ENCODE measurements around the gene SFRP4.

SFRP4 gene

DNA sequence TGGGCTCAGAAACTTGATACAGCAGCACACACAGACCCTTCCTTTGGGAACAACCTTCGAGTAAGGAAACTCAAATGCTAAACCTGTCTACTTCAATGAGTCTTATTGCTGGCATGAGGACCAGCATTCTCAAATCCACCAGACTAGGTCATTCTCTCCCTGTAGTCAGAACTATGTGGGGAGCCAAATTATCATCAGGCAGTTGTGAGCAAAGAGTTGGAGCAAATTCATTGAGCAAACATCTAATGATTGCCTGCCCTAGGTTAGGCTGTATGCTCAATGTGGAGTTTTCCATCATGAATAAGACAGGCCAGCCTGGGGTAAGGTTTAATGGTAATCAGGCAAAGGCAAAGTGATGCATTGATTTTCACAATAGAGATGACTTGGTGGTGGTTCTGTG, 7.4 kb upstream of the SFRP4 start:
- Histone ChIP-seq H3K36me3 (ENCODE audit: insufficient read depth, low read length) (no peaks in the 10 kb centered on the region), H3K27me3 (ENCODE audit: insufficient read depth, low read length) (peaks cover 26% of the 10 kb centered on the region), H3K9me3 (ENCODE audit: insufficient read depth, low read depth, low read length) (peaks cover 6% of the 10 kb centered on the region; the same call in 1 of the 2 replicates), H3K27ac (ENCODE audit: low read depth, low read length) (no peak overlapping the region), H3K9ac (ENCODE audit: low read depth, low read length) (no peak overlapping the region), H3K4me3 (ENCODE audit: low read length) (no peak overlapping the region), H3K4me1 (ENCODE audit: insufficient read depth, low read length) (peaks cover 8% of the 10 kb centered on the region)
- WGBS = 92% methylated on average over 1 of the region's 1 CpG

- Histone ChIP-seq H3K4me1 (ENCODE audit: insufficient read depth, low read length) (peaks cover 8% of the 10 kb centered on the region), H3K4me3 (ENCODE audit: low read length) (peak overlapping the region; percentile 69; the same call in 1 of the 2 replicates), H3K9me3 (ENCODE audit: insufficient read depth, low read depth, low read length) (peaks cover 6% of the 10 kb centered on the region; the same call in 1 of the 2 replicates), H3K27ac (ENCODE audit: low read depth, low read length) (no peak overlapping the region), H3K36me3 (ENCODE audit: insufficient read depth, low read length) (no peaks in the 10 kb centered on the region), H3K27me3 (ENCODE audit: insufficient read depth, low read length) (peaks cover 47% of the 10 kb centered on the region), H3K9ac (ENCODE audit: low read depth, low read length) (no peak overlapping the region)
- WGBS = 82% methylated on average over 3 of the region's 4 CpGs
These were observed 5.3 kb upstream of the SFRP4 start for GRCh38 chr7:37921876-37922275.

DNA sequence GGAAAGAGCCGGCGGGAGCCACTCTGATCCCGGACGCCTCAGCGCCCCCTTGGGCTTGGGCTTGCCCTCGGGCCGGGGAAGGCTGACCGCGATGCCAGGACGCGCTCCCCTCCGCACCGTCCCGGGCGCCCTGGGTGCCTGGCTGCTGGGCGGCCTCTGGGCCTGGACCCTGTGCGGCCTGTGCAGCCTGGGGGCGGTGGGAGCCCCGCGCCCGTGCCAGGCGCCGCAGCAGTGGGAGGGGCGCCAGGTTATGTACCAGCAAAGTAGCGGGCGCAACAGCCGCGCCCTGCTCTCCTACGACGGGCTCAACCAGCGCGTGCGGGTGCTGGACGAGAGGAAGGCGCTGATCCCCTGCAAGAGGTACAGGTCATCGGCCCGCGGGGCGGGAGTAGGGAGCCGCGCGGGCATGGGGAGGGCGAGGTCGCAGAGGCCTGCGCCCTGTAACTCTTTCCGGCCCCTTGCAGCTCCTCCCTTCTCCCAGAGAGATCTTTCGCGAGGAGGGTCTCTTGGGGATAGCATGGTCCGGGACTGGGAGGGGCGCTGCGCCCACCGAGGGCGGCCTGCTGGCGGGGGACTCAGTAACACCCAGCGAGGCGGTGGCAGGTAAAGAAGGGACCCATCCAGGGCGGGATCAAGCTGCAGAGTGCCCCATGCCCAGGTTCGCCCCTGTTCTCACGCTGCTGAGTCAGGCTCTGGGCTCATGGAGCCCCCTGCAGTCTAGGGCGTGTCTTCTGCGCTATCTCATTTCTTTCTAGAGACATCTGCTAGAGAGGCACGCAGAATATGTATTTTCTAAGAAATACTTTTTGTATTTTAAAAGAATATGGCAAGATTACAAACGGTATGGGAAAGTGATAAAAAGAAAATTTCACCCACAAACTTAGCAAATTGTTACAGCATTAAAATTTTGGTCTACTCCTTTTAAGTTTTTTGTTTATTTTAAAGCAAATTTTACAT, 4.5 kb upstream of the SFRP4 start:
- Histone ChIP-seq H3K27ac (ENCODE audit: low read depth, low read length) (no peak overlapping the region), H3K27me3 (ENCODE audit: insufficient read depth, low read length) (peaks cover 55% of the 10 kb centered on the region), H3K36me3 (ENCODE audit: insufficient read depth, low read length) (no peaks in the 10 kb centered on the region), H3K4me1 (ENCODE audit: insufficient read depth, low read length) (peaks cover 8% of the 10 kb centered on the region), H3K4me3 (ENCODE audit: low read length) (peak overlapping the region; percentile 69), H3K9ac (ENCODE audit: low read depth, low read length) (peak overlapping the region; percentile 69), H3K9me3 (ENCODE audit: insufficient read depth, low read depth, low read length) (peaks cover 6% of the 10 kb centered on the region; the same call in 1 of the 2 replicates)
- WGBS = 1% methylated on average over 61 of the region's 63 CpGs

- peak within 1 kb of the TSS; percentile 69 for H3K9ac ChIP-seq (ENCODE audit: low read depth, low read length)
- no peak within 1 kb of the TSS for H3K27ac ChIP-seq (ENCODE audit: low read depth, low read length)
- H3K4me1 ChIP-seq (ENCODE audit: insufficient read depth, low read length) = peaks cover 8% of the 10 kb centered on the region
- H3K27me3 ChIP-seq (ENCODE audit: insufficient read depth, low read length) = peaks cover 62% of the 10 kb centered on the region
- WGBS = 17% methylated on average over 22 of the region's 22 CpGs
- H3K4me3 ChIP-seq (ENCODE audit: low read length) = peak within 1 kb of the TSS; percentile 69
- H3K36me3 ChIP-seq (ENCODE audit: insufficient read depth, low read length) = no peaks in the 10 kb centered on the region
- H3K9me3 ChIP-seq (ENCODE audit: insufficient read depth, low read depth, low read length) = peaks cover 3% of the 10 kb centered on the region; the same call in 1 of the 2 replicates
These were observed 3.8 kb upstream of the SFRP4 start, which contains the start of gene EPDR1 for GRCh38 chr7:37920305-37920848. Gene EPDR1, plus strand, starts transcription at chr7:37920640. Its CDS starts 300 bp downstream, at chr7:37920940.

- Histone ChIP-seq H3K9me3 (ENCODE audit: insufficient read depth, low read depth, low read length) (no peaks in the 10 kb centered on the region), H3K27me3 (ENCODE audit: insufficient read depth, low read length) (peaks cover 81% of the 10 kb centered on the region), H3K27ac (ENCODE audit: low read depth, low read length) (no peak overlapping the region), H3K4me3 (ENCODE audit: low read length) (no peak overlapping the region), H3K4me1 (ENCODE audit: insufficient read depth, low read length) (peaks cover 8% of the 10 kb centered on the region), H3K9ac (ENCODE audit: low read depth, low read length) (no peak overlapping the region), H3K36me3 (ENCODE audit: insufficient read depth, low read length) (no peaks in the 10 kb centered on the region)
- 83% methylated on average over 4 of the region's 4 CpGs for WGBS
These were observed 1.9 kb upstream of the SFRP4 start for GRCh38 chr7:37918526-37918925.

DNA sequence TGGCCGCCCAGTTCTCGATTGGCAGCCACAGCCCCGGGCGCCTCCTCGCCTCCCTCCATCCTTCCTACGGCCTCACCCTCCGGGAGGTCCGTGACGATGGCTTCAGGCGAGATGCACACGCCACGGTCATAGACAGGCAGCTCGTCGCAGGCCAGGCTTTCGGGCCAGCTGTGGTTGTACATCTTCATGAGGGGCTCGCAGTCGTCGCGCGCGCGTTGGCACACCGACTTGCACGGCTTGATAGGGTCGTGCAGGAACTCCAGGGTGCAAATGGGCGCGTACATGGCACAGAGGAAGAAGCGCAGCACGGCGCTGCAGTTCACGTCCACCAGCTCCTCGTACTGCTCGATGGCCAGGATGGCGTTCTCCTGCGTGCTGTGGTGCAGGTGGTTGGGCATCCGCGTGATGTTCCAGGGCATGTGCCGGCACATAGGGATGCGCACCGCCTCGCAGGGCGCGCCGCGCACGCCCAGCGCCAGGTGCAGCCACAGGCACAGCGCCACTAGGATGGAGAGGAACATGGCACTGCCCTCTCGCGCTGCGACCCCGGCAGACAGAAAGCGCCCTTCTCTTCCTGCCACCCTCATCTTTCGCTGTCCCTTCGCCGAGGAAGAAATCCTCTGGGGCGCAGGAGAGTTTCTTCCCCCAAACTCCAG, 472 bp downstream of the SFRP4 start:
- 0 out of 2 replicates have a peak, but pooled peaks cover 3% of the 10 kb centered on the region for H3K4me1 ChIP-seq (ENCODE audit: insufficient read depth, low read length)
- H3K9me3 ChIP-seq (ENCODE audit: insufficient read depth, low read depth, low read length) = no peaks in the 10 kb centered on the region
- peak overlapping the region; percentile 61 for H3K4me3 ChIP-seq (ENCODE audit: low read length)
- no peaks in the 10 kb centered on the region for H3K36me3 ChIP-seq (ENCODE audit: insufficient read depth, low read length)
- WGBS = 18% methylated on average over 57 of the region's 57 CpGs
- H3K27me3 ChIP-seq (ENCODE audit: insufficient read depth, low read length) = peaks cover 73% of the 10 kb centered on the region
- H3K9ac ChIP-seq (ENCODE audit: low read depth, low read length) = 0 out of 2 replicates have a peak overlapping the region, but pooled peaks have one; percentile 7
- H3K27ac ChIP-seq (ENCODE audit: low read depth, low read length) = no peak overlapping the region

- H3K4me1 ChIP-seq (ENCODE audit: insufficient read depth, low read length) = 0 out of 2 replicates have a peak, but pooled peaks cover 3% of the 10 kb centered on the region
- no peak overlapping the region for H3K27ac ChIP-seq (ENCODE audit: low read depth, low read length)
- WGBS = 77% methylated on average over 5 of the region's 5 CpGs
- H3K9ac ChIP-seq (ENCODE audit: low read depth, low read length) = no peak overlapping the region
- H3K36me3 ChIP-seq (ENCODE audit: insufficient read depth, low read length) = no peaks in the 10 kb centered on the region
- peaks cover 70% of the 10 kb centered on the region for H3K27me3 ChIP-seq (ENCODE audit: insufficient read depth, low read length)
- no peak overlapping the region for H3K4me3 ChIP-seq (ENCODE audit: low read length)
- H3K9me3 ChIP-seq (ENCODE audit: insufficient read depth, low read depth, low read length) = no peaks in the 10 kb centered on the region
These were observed 1.2 kb downstream of the SFRP4 start for GRCh38 chr7:37915438-37915837.

DNA sequence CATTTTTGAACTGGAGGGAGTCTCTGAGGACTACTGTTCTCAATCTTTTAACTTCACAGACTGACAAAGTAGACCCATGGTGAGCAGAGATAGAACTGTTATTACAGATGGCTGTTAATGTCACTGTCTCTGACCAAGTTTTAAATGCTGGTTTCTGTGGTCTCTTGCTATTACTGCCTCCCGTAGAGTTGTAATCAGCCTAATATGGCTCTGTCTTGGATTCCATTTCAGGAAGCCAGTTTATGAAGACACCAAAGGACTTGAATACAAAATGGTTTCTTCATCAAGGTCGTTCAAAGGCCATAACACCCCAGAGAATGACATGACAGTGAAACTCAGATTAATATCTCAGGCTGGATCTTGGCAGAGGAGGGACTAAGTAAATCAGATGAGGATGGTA, 3.9 kb downstream of the SFRP4 start:
- no peaks in the 10 kb centered on the region for H3K4me1 ChIP-seq (ENCODE audit: insufficient read depth, low read length)
- no peak overlapping the region for H3K9ac ChIP-seq (ENCODE audit: low read depth, low read length)
- H3K27ac ChIP-seq (ENCODE audit: low read depth, low read length) = no peak overlapping the region
- WGBS = 79% methylated on average over 2 of the region's 2 CpGs
- H3K9me3 ChIP-seq (ENCODE audit: insufficient read depth, low read depth, low read length) = no peaks in the 10 kb centered on the region
- H3K4me3 ChIP-seq (ENCODE audit: low read length) = no peak overlapping the region
- H3K27me3 ChIP-seq (ENCODE audit: insufficient read depth, low read length) = peaks cover 43% of the 10 kb centered on the region
- H3K36me3 ChIP-seq (ENCODE audit: insufficient read depth, low read length) = no peaks in the 10 kb centered on the region

GRCh38 chr7:37908221-37908788, 8.3 kb downstream of the SFRP4 start:
- H3K9me3 ChIP-seq (ENCODE audit: insufficient read depth, low read depth, low read length) = no peaks in the 10 kb centered on the region
- H3K9ac ChIP-seq (ENCODE audit: low read depth, low read length) = no peak overlapping the region
- 87% methylated on average over 1 of the region's 1 CpG for WGBS
- H3K27ac ChIP-seq (ENCODE audit: low read depth, low read length) = no peak overlapping the region
- H3K36me3 ChIP-seq (ENCODE audit: insufficient read depth, low read length) = no peaks in the 10 kb centered on the region
- no peak overlapping the region for H3K4me3 ChIP-seq (ENCODE audit: low read length)
- H3K27me3 ChIP-seq (ENCODE audit: insufficient read depth, low read length) = peaks cover 4% of the 10 kb centered on the region; the same call in 1 of the 2 replicates
- no peaks in the 10 kb centered on the region for H3K4me1 ChIP-seq (ENCODE audit: insufficient read depth, low read length)

GRCh38 chr7:37901890-37902524, 14.6 kb downstream of the SFRP4 start:
- H3K36me3 ChIP-seq (ENCODE audit: insufficient read depth, low read length) = no peaks in the 10 kb centered on the region
- no peak overlapping the region for H3K9ac ChIP-seq (ENCODE audit: low read depth, low read length)
- 95% methylated on average over 2 of the region's 2 CpGs for WGBS
- no peaks in the 10 kb centered on the region for H3K4me1 ChIP-seq (ENCODE audit: insufficient read depth, low read length)
- peaks cover 4% of the 10 kb centered on the region; the same call in 1 of the 2 replicates for H3K27me3 ChIP-seq (ENCODE audit: insufficient read depth, low read length)
- H3K4me3 ChIP-seq (ENCODE audit: low read length) = no peak overlapping the region
- no peak overlapping the region for H3K27ac ChIP-seq (ENCODE audit: low read depth, low read length)
- H3K9me3 ChIP-seq (ENCODE audit: insufficient read depth, low read depth, low read length) = no peaks in the 10 kb centered on the region
